PC-9 (cell line): ENCODE measurements around the gene ETV4. TPM values are rescaled to one million over a fixed set of nuclear protein-coding genes. Genes with fewer than 3 reads are reported as not detected.

Experiments
- BruUV-seq: library from RNA; stranded (reverse); fragments of 400-500 nt; replicated peaks from 2 replicates; lab custom pipeline; 2021; lab: Mats Ljungman, UMichigan
- CTCF ChIA-PET: fragments of 300-600 bp; sonication (Branson Sonifier 250); formaldehyde crosslinking; loops from one replicate; lab custom pipeline; 2022; ENCODE audit warnings: antibody characterized with exemption; lab: Charles Lee
- POLR2A ChIA-PET: fragments of 300-600 bp; sonication (Branson Sonifier 250); formaldehyde crosslinking; loops from one replicate; lab custom pipeline; 2022; ENCODE audit warnings: antibody characterized with exemption; ENCODE audit not compliant: unreplicated experiment; lab: Charles Lee
- DNase-seq, 2 experiments: peaks; one replicate each; pipeline versions ENCODE4 v3.0.0 to v3.0.0-alpha.2; 2015 to 2022; ENCODE audit warnings: mixed read lengths in 1 of 2
- H2AFZ ChIP-seq: fragments of 200-600 bp; sonication (generic); 2 replicates; pipeline ENCODE4 v1.8.1; 2017; ENCODE audit warnings: antibody characterized with exemption
- H3F3A ChIP-seq: fragments of 200-600 bp; sonication (generic); 2 replicates; pipeline ENCODE4 v1.8.1; 2017; ENCODE audit warnings: antibody characterized with exemption, mild to moderate bottlenecking, low read depth; ENCODE audit not compliant: insufficient read depth
- H3K27ac ChIP-seq: fragments of 200-600 bp; sonication (generic); 2 replicates; pipeline ENCODE4 v1.6.1; 2016; ENCODE audit warnings: mixed run types
- H3K27me3 ChIP-seq: fragments of 200-600 bp; sonication (generic); 2 replicates; pipeline ENCODE4 v1.6.1; 2016; ENCODE audit warnings: low read depth, mixed run types; ENCODE audit not compliant: insufficient read depth
- H3K36me3 ChIP-seq: fragments of 200-600 bp; sonication (generic); 2 replicates; pipeline ENCODE4 v1.6.1; 2016; ENCODE audit warnings: low read depth, mixed run types
- H3K4me1 ChIP-seq: fragments of 200-600 bp; sonication (generic); replicated peaks from 2 replicates; pipeline ENCODE4 v1.6.1; 2016; ENCODE audit warnings: mixed run types; ENCODE audit not compliant: insufficient read depth
- H3K4me2 ChIP-seq: fragments of 200-600 bp; sonication (generic); 2 replicates; pipeline ENCODE4 v1.6.1; 2017; ENCODE audit warnings: mixed run types
- H3K4me3 ChIP-seq: fragments of 200-600 bp; sonication (generic); 2 replicates; pipeline ENCODE4 v1.6.1; 2016; ENCODE audit warnings: mixed run types
- H3K79me2 ChIP-seq: fragments of 200-600 bp; sonication (generic); 2 replicates; pipeline ENCODE4 v1.6.1; 2017; ENCODE audit warnings: low read depth, mixed run types
- H3K9me2 ChIP-seq: fragments of 200-600 bp; sonication (generic); 2 replicates; pipeline ENCODE4 v1.8.1; 2017; ENCODE audit warnings: mild to moderate bottlenecking; ENCODE audit not compliant: insufficient read depth
- H3K9me3 ChIP-seq: fragments of 200-600 bp; sonication (generic); 2 replicates; pipeline ENCODE4 v1.8.1; 2016; ENCODE audit warnings: low read depth; ENCODE audit not compliant: insufficient read depth
- H4K20me1 ChIP-seq: fragments of 200-600 bp; sonication (generic); 2 replicates; pipeline ENCODE4 v1.8.1; 2017; ENCODE audit not compliant: insufficient read depth
- EZH2 ChIP-seq: fragments of 200-600 bp; sonication (generic); IDR thresholded peaks from 2 replicates; pipeline ENCODE4 v1.8.0; 2017; ENCODE audit warnings: antibody characterized with exemption, low read depth
- intact Hi-C: fragments of 100-400 bp; cut with micrococcal nuclease; formaldehyde crosslinking; loops from one replicate; pipeline ENCODE4 v1.10.0; 2022; ENCODE audit not compliant: unreplicated experiment
- total RNA-seq: library from RNA; stranded (reverse); gene quantifications from 2 replicates; pipeline ENCODE4 v1.2.3, GENCODE V29; 2021
- TF ChIP-seq, protein P1 (sequence below): fragments of 200-600 bp; sonication (generic); conservative IDR thresholded peaks from 2 replicates; pipeline ENCODE4 v1.6.1; 2017; ENCODE audit warnings: mixed run types, antibody characterized with exemption, mild to moderate bottlenecking, moderate library complexity

ETV4 gene
- total RNA-seq, 1 experiment from 2014 or later, result 84.2 TPM

DNA sequence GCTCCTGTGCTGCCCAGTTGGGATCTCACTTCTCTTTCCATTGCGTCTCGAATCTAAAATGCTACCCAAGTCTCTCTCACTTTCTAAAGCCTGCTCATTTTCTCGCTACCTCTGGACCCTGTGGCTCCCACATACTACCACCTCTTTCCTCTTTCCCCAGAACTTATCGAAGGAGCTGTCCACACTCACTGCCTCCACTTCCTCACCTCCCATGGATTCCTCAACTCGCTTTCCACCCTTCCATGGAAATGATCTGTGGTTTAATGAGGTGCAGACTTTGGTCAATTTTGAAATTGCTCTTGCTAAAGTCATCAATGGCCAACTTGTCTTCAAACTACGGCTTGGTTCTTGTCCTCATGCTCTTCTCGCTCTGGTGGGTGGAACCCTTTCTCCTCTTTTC lies 37.2 kb upstream of the ETV4 start:
- H3K36me3 ChIP-seq, result no peaks in the 10 kb centered on the region
- H4K20me1 ChIP-seq, result no peaks in the 10 kb centered on the region
- H3K79me2 ChIP-seq, result no peaks in the 10 kb centered on the region
- no peak overlapping the region for H3K27ac ChIP-seq
- DNase-seq, result no peak
- H2AFZ ChIP-seq, result no peak overlapping the region
- TF ChIP-seq, protein P1, sequence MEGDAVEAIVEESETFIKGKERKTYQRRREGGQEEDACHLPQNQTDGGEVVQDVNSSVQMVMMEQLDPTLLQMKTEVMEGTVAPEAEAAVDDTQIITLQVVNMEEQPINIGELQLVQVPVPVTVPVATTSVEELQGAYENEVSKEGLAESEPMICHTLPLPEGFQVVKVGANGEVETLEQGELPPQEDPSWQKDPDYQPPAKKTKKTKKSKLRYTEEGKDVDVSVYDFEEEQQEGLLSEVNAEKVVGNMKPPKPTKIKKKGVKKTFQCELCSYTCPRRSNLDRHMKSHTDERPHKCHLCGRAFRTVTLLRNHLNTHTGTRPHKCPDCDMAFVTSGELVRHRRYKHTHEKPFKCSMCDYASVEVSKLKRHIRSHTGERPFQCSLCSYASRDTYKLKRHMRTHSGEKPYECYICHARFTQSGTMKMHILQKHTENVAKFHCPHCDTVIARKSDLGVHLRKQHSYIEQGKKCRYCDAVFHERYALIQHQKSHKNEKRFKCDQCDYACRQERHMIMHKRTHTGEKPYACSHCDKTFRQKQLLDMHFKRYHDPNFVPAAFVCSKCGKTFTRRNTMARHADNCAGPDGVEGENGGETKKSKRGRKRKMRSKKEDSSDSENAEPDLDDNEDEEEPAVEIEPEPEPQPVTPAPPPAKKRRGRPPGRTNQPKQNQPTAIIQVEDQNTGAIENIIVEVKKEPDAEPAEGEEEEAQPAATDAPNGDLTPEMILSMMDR, result no peak
- TF ChIP-seq EZH2, result no peak
- intact Hi-C loops, result no loop called here
- H3K4me2 ChIP-seq, result no peak overlapping the region
- H3K4me1 ChIP-seq, result peaks cover 32% of the 10 kb centered on the region
- no peak overlapping the region for H3K4me3 ChIP-seq
- H3F3A ChIP-seq, result peaks cover 21% of the 10 kb centered on the region
- ChIA-PET CTCF (interaction anchor here (0.5 kb wide), 1 partner anchor 90 kb away, joined by 3 read pairs; no protein-coding TSS in a partner anchor), POLR2A (no interaction called here)
- no peaks in the 10 kb centered on the region for H3K9me2 ChIP-seq
- no TSS peak for BruUV-seq
- no peaks in the 10 kb centered on the region for H3K27me3 ChIP-seq
- H3K9me3 ChIP-seq, result no peaks in the 10 kb centered on the region

DNA sequence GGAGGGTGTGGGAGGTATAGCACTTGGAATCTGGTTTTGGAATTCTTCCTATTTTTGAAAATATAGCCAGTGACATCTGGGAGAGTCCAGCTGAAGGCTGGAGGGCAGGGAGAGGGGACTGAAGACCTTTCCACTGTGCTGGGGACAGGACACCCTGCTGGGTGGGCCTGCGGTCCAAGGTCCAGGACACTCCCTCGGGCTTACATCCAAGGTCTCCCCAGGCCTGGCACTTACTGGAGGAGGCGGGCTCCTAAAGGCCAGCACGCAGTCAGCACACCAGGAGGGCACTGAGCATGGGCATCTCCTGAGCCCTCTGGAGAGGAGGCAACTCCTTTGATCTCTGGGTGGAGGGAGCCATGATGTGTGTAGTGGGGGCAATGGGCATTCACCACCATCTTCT lies 35.5 kb upstream of the ETV4 start:
- Histone ChIP-seq H4K20me1 (no peaks in the 10 kb centered on the region), H3K27me3 (no peaks in the 10 kb centered on the region)

DNA sequence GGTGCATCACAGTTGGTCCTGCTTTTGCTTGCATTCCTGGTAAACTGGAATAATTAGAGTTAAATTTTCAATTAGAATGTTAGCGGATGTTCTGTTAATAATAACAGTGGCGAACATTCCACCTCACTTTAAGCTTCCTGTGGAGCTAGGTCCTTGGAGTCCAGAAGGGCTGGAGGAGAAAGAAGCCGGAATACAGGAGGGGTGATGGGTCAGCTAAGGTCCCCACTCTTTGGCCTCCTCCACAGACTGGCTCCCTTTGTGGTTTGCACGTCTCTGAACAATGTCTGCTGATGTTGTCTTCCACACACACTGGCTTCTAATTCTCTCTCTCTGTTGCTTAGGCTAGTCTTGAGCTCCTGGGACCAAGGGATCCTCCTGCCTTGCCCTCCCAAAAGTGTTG lies 35.0 kb upstream of the ETV4 start:
- H3K4me2 ChIP-seq, result no peak overlapping the region

More for the DNA sequence above, 35.5 kb upstream of the ETV4 start:
- Histone ChIP-seq H3K79me2 (no peaks in the 10 kb centered on the region), H3K9me3 (no peaks in the 10 kb centered on the region), H3F3A (peaks cover 21% of the 10 kb centered on the region), H3K9me2 (no peaks in the 10 kb centered on the region), H3K4me1 (peaks cover 38% of the 10 kb centered on the region), H2AFZ (no peak overlapping the region), H3K4me2 (no peak overlapping the region), H3K4me3 (no peak overlapping the region), H3K36me3 (no peaks in the 10 kb centered on the region), H3K27ac (no peak overlapping the region)
- CTCF ChIA-PET, result interaction anchor here (1.1 kb wide), 1 partner anchor 92 kb away, joined by 4 read pairs; no protein-coding TSS in a partner anchor
- DNase-seq, result no peak
- no TSS peak for BruUV-seq
- intact Hi-C loops, result no loop called here
- POLR2A ChIA-PET, result interaction anchor here (0.6 kb wide), 1 partner anchor 45 kb away, joined by 4 read pairs; no protein-coding TSS in a partner anchor
- TF ChIP-seq EZH2, result no peak
- TF ChIP-seq, protein P1, result no peak

More for the DNA sequence above, 35.0 kb upstream of the ETV4 start:
- no peaks in the 10 kb centered on the region for H3K9me3 ChIP-seq
- no peaks in the 10 kb centered on the region for H3K9me2 ChIP-seq
- H3K4me1 ChIP-seq, result peaks cover 43% of the 10 kb centered on the region
- no peak for TF ChIP-seq EZH2
- TF ChIP-seq, protein P1, result no peak
- no peaks in the 10 kb centered on the region for H3K36me3 ChIP-seq
- peaks cover 21% of the 10 kb centered on the region for H3F3A ChIP-seq
- no peaks in the 10 kb centered on the region for H3K79me2 ChIP-seq
- H4K20me1 ChIP-seq, result no peaks in the 10 kb centered on the region
- H2AFZ ChIP-seq, result no peak overlapping the region
- DNase-seq, result no peak
- H3K27me3 ChIP-seq, result no peaks in the 10 kb centered on the region
- POLR2A ChIA-PET, result interaction anchor here (0.6 kb wide), 2 partner anchors 45 to 778 kb away, joined by 4 to 15 read pairs; no protein-coding TSS in a partner anchor
- intact Hi-C loops, result no loop called here
- CTCF ChIA-PET, result interaction anchor here (1.1 kb wide), 1 partner anchor 92 kb away, joined by 4 read pairs; no protein-coding TSS in a partner anchor
- BruUV-seq, result no TSS peak
- H3K4me3 ChIP-seq, result no peak overlapping the region
- no peak overlapping the region for H3K27ac ChIP-seq
